A204.1 (cell line): ENCODE measurements around the gene EDN3.

Experiments
- FAIRE-seq: peaks from 2 replicates; lab custom pipeline; 2012; peaks lifted over from hg19 to GRCh38; lab: Jason Lieb, UNC

EDN3 gene

GRCh38 chr20:59365611-59366285 lies 65.3 kb downstream of the EDN3 start:
- no peak for FAIRE-seq

GRCh38 chr20:59371431-59371830 lies 71.0 kb downstream of the EDN3 start:
- FAIRE-seq, result no peak

- FAIRE-seq, result no peak
Measured at GRCh38 chr20:59374261-59374660, 73.8 kb downstream of the EDN3 start.

- no peak for FAIRE-seq
Measured at GRCh38 chr20:59375541-59375940, 75.1 kb downstream of the EDN3 start.
